HepG2 (cell line): Measurements from ENCODE around the gene EIF2AK2. TPM values are rescaled to one million over a fixed set of nuclear protein-coding genes. Genes with fewer than 3 reads are reported as not detected.

Experiments
- ATAC-seq: fragments of 200-7000 bp; cut with Tn5 transposase; 3 replicates; pipeline ENCODE4 v1.9.1; 2020; ENCODE audit warnings: mild to moderate bottlenecking, moderate library complexity
- BruUV-seq: library from RNA; stranded (reverse); fragments of 400-500 nt; replicated peaks from 2 replicates; lab custom pipeline; 2021; lab: Mats Ljungman, UMichigan
- CTCF ChIA-PET: fragments of 300-600 bp; formaldehyde crosslinking; extraction: SDS; loops from one replicate; lab custom pipeline; 2021; ENCODE audit warnings: low total read pairs, inconsistent platforms, low intra/inter-chr PET ratio; lab: Yijun Ruan, JAX
- POLR2A ChIA-PET: fragments of 350-600 bp; sonication (Branson Sonifier 250); formaldehyde crosslinking; loops from one replicate; lab custom pipeline; 2020; ENCODE audit warnings: antibody characterized with exemption, inconsistent platforms; lab: Yijun Ruan, JAX
- DNase-seq: peaks from one replicate; pipeline ENCODE4 v3.0.0-alpha.2; 2015; ENCODE audit warnings: low spot score
- FAIRE-seq: peaks from 3 replicates; lab custom pipeline; 2011; peaks lifted over from hg19 to GRCh38; lab: Jason Lieb, UNC
- H2AFZ ChIP-seq: one replicate; pipeline ENCODE4 v1.6.1; 2011; ENCODE audit warnings: low read length, inconsistent platforms
- H3K27ac ChIP-seq: fragments of 300-600 bp; 3 replicates; pipeline ENCODE4 v1.8.0; 2011; ENCODE audit warnings: mixed run types, mild to moderate bottlenecking, mixed read lengths, low read length, inconsistent platforms; ENCODE audit not compliant: insufficient read depth; ENCODE audit errors: extremely low read length
- H3K27me3 ChIP-seq, 2 experiments: fragments of 200-600 bp in 1 of 2; 2 replicates in 1 of 2; 3 replicates in 1 of 2; pipeline versions ENCODE4 v1.6.0 to v1.8.0; 2011; ENCODE audit warnings: low read length in 2 of 2, mild to moderate bottlenecking in 2 of 2, moderate library complexity in 2 of 2, inconsistent platforms in 1 of 2; ENCODE audit not compliant: insufficient read depth in 2 of 2, control insufficient read depth in 1 of 2
- H3K36me3 ChIP-seq, 2 experiments: fragments of 200-600 bp in 1 of 2; replicated peaks in 1 of 2; 2 replicates in 1 of 2; 3 replicates in 1 of 2; pipeline versions ENCODE4 v1.5.1 to v1.8.0; 2011; ENCODE audit warnings: low read length in 2 of 2, inconsistent platforms in 1 of 2; ENCODE audit not compliant: insufficient read depth in 2 of 2, control insufficient read depth in 1 of 2
- H3K4me1 ChIP-seq: 2 replicates; pipeline ENCODE4 v1.5.1; 2012; ENCODE audit warnings: low read length, inconsistent platforms; ENCODE audit not compliant: insufficient read depth
- H3K4me2 ChIP-seq: 2 replicates; pipeline ENCODE4 v1.6.0; 2011; ENCODE audit warnings: low read depth, low read length, inconsistent platforms
- H3K4me3 ChIP-seq, 3 experiments: fragments of 200-600 bp in 1 of 3; sonication (generic), shearing (Covaris generic) in 1 of 3; replicated peaks in 1 of 3; 2 replicates each; pipeline ENCODE4 v1.5.1; 2011 to 2016; ENCODE audit warnings: low read length in 3 of 3, inconsistent platforms in 2 of 3, low read depth in 2 of 3, mild to moderate bottlenecking in 2 of 3, control low read depth in 1 of 3, mixed read lengths in 1 of 3; ENCODE audit not compliant: insufficient read depth in 1 of 3
- H3K79me2 ChIP-seq: one replicate; pipeline ENCODE4 v1.6.1; 2011; ENCODE audit warnings: low read length, inconsistent platforms; ENCODE audit not compliant: insufficient read depth
- H3K9ac ChIP-seq: 2 replicates; pipeline ENCODE4 v1.6.0; 2011; ENCODE audit warnings: mild to moderate bottlenecking, low read depth, low read length, inconsistent platforms; ENCODE audit not compliant: insufficient read depth
- H3K9me3 ChIP-seq: 2 replicates; pipeline ENCODE4 v1.5.1; 2012; ENCODE audit warnings: mild to moderate bottlenecking, low read length
- H4K20me1 ChIP-seq: 2 replicates; pipeline ENCODE4 v1.6.0; 2011; ENCODE audit warnings: inconsistent platforms, mild to moderate bottlenecking, low read length, moderate library complexity; ENCODE audit not compliant: insufficient read depth
- FOSL2 ChIP-seq: sonication (generic); formaldehyde crosslinking; IDR thresholded peaks from 2 replicates; pipeline ENCODE4 v1.4.0; 2020; ENCODE audit warnings: missing genetic modification reagents
- HNF4A ChIP-seq: sonication (generic); formaldehyde crosslinking; IDR thresholded peaks from 2 replicates; pipeline ENCODE4 v1.4.0; 2020; ENCODE audit warnings: missing genetic modification reagents
- HNF4G ChIP-seq, 2 experiments: sonication (generic) in 1 of 2; formaldehyde crosslinking in 1 of 2; IDR thresholded peaks; 2 replicates each; pipeline versions ENCODE4 v1.4.0 to v1.6.1; 2011 to 2020; ENCODE audit warnings: borderline replicate concordance in 2 of 2, low read depth in 2 of 2, mild to moderate bottlenecking in 2 of 2, low read length in 1 of 2, missing genetic modification reagents in 1 of 2, moderate library complexity in 1 of 2
- HOMEZ ChIP-seq: IDR thresholded peaks from 2 replicates; pipeline ENCODE4 v1.6.1; 2016; ENCODE audit warnings: low read depth
- HOXA3 ChIP-seq: sonication (generic); formaldehyde crosslinking; IDR thresholded peaks from 2 replicates; pipeline ENCODE4 v1.5.0; 2020; ENCODE audit warnings: missing genetic modification reagents
- IRF2 ChIP-seq: IDR thresholded peaks from 2 replicates; pipeline ENCODE4 v1.6.1; 2018; ENCODE audit warnings: missing genetic modification reagents, missing compliant biosample characterization
- MAFF ChIP-seq: IDR thresholded peaks from 2 replicates; pipeline ENCODE4 v1.6.1; 2011; ENCODE audit warnings: low read depth, low read length, improper control_type of control experiment
- MAFK ChIP-seq, 2 experiments: IDR thresholded peaks in 1 of 2; conservative IDR thresholded peaks in 1 of 2; 2 replicates each; pipeline ENCODE4 v1.6.1; 2011; ENCODE audit warnings: improper control_type of control experiment in 2 of 2, low read length in 2 of 2
- NFE2 ChIP-seq: sonication (generic); formaldehyde crosslinking; IDR thresholded peaks from 2 replicates; pipeline ENCODE4 v1.4.0; 2020; ENCODE audit warnings: missing genetic modification reagents
- NFE2L2 ChIP-seq: fragments of 150-350 bp; IDR thresholded peaks from 2 replicates; pipeline ENCODE4 v1.6.1; 2014; ENCODE audit warnings: low read length
- NPAS2 ChIP-seq: sonication (generic); formaldehyde crosslinking; IDR thresholded peaks from 2 replicates; pipeline ENCODE4 v1.8.0; 2022; ENCODE audit warnings: mild to moderate bottlenecking, missing genetic modification reagents, borderline replicate concordance
- PHB2 ChIP-seq: fragments of 450-650 bp; IDR thresholded peaks from 2 replicates; pipeline ENCODE4 v1.6.1; 2018; ENCODE audit not compliant: partially characterized antibody
- SAP130 ChIP-seq: IDR thresholded peaks from 2 replicates; pipeline ENCODE4 v1.6.1; 2016; ENCODE audit warnings: low read depth
- SP4 ChIP-seq: sonication (generic); formaldehyde crosslinking; IDR thresholded peaks from 2 replicates; pipeline ENCODE4 v1.8.1; 2023; ENCODE audit warnings: mild to moderate bottlenecking, missing genetic modification reagents
- ZBTB33 ChIP-seq: sonication (generic); formaldehyde crosslinking; IDR thresholded peaks from 2 replicates; pipeline ENCODE4 v1.4.0; 2020; ENCODE audit warnings: missing genetic modification reagents
- ZNF644 ChIP-seq: IDR thresholded peaks from 2 replicates; pipeline ENCODE4 v1.6.1; 2016; ENCODE audit warnings: low read depth
- ZNF776 ChIP-seq: sonication (generic); formaldehyde crosslinking; IDR thresholded peaks from 2 replicates; pipeline ENCODE4 v1.4.0; 2020; ENCODE audit warnings: mild to moderate bottlenecking, missing genetic modification reagents
- ZNF782 ChIP-seq: sonication (generic); formaldehyde crosslinking; IDR thresholded peaks from 2 replicates; pipeline ENCODE4 v1.4.0; 2020; ENCODE audit warnings: missing genetic modification reagents, mild to moderate bottlenecking, borderline replicate concordance
- ZNF784 ChIP-seq: sonication (generic); formaldehyde crosslinking; IDR thresholded peaks from 2 replicates; pipeline ENCODE4 v1.5.1; 2020; ENCODE audit warnings: missing genetic modification reagents, mild to moderate bottlenecking, borderline replicate concordance
- WGBS: methylation state at CpG from one replicate; pipeline ENCODE4 v1.1.6; 2017; ENCODE audit warnings: low lambda C conversion rate; 5-methylcytosine and 5-hydroxymethylcytosine counted together
- in situ Hi-C: cut with HindIII; loops from 2 replicates; pipeline ENCODE4 v1.10.0; 2017; ENCODE audit warnings: low pct_unique_long_range_greater_than_20kb; ENCODE audit not compliant: extremely low pct_ligation_motif_present
- intact Hi-C: fragments of 100-400 bp; cut with micrococcal nuclease; formaldehyde crosslinking; loops from one replicate; pipeline ENCODE4 v1.10.0; 2022; ENCODE audit not compliant: unreplicated experiment
- polyA plus RNA-seq, 8 experiments: library from polyadenylated mRNA; depleted of rRNA in 3 of 8; stranded (reverse) in 7 of 8; unstranded in 1 of 8; fragments of >200 nt; fragmentation: Illumina TruSeq in 4 of 8; extraction: Trizol in 4 of 8; gene quantifications; 2 replicates each; pipeline versions ENCODE4 v1.2.1 to v1.2.3, GENCODE V29; 2011 to 2016; ENCODE audit warnings: low read depth in 4 of 8, missing spikeins in 1 of 8, mixed read lengths in 1 of 8; ENCODE audit not compliant: insufficient read depth in 1 of 8
- total RNA-seq, 5 experiments: library from RNA; depleted of rRNA; stranded (reverse); fragments of >200 nt; fragmentation: Illumina TruSeq; extraction: Trizol; gene quantifications; 2 replicates each; pipeline ENCODE4 v1.2.3, GENCODE V29; 2016; ENCODE audit warnings: low read depth in 1 of 5

The EIF2AK2 gene
- total and polyA plus RNA-seq, 2 of the 13 experiments (the other 11 are each of a cell fraction or from before 2014, with no cell fraction given) = 10.2 to 26.1 TPM

- Histone ChIP-seq H3K27ac (peak overlapping the region; percentile 47), H2AFZ (no peak overlapping the region), H3K36me3 (peaks cover 14 to 50% of the 10 kb centered on the region in 2 experiments), H3K9ac (no peak overlapping the region), H3K27me3 (no peaks in the 10 kb centered on the region), H3K4me1 (peaks cover 6% of the 10 kb centered on the region; the same call in 1 of the 2 replicates), H4K20me1 (no peaks in the 10 kb centered on the region), H3K9me3 (no peaks in the 10 kb centered on the region), H3K4me2 (no peak overlapping the region), H3K79me2 (no peaks in the 10 kb centered on the region), H3K4me3 (no peak overlapping the region)
- CTCF ChIA-PET = no interaction called here
- ATAC-seq (peak; percentile 87), DNase-seq (peak; percentile 69), FAIRE-seq (peak; percentile 37)
- peak; percentile 28; the same call in 1 of the 2 replicates for TF ChIP-seq MAFF
- 0 out of 2 replicates have a peak, but pooled peaks have one; percentile 20 for TF ChIP-seq ZNF784 (CRISPR knock-in tag)
- no peak for TF ChIP-seq ZNF776 (CRISPR knock-in tag)
- 0 out of 2 replicates have a peak, but pooled peaks have one; percentile 30 for TF ChIP-seq ZNF644 (CRISPR knock-in tag)
- peak; percentile 46; the same call in 1 of the 2 replicates for TF ChIP-seq FOSL2
- 0 out of 2 replicates have a peak, but pooled peaks have one; percentile 13 for TF ChIP-seq HNF4G (IDR thresholded peaks at IDR 0.05; ENCODE audit: borderline replicate concordance, low read depth, low read length)
- no peak for TF ChIP-seq HNF4G (CRISPR knock-in tag; IDR thresholded peaks at IDR 0.05; ENCODE audit: borderline replicate concordance, low read depth)
- TF ChIP-seq SP4 (CRISPR knock-in tag) = no peak
- TF ChIP-seq NFE2L2 = peak; percentile 93
- TF ChIP-seq HOXA3 (CRISPR knock-in tag) = peak; percentile 23; the same call in 1 of the 2 replicates
- no peak for TF ChIP-seq NPAS2 (CRISPR knock-in tag)
- peak; percentile 41; the same call in 1 of the 2 replicates for TF ChIP-seq HOMEZ (CRISPR knock-in tag)
- 0 out of 2 replicates have a peak, but pooled peaks have one; percentile 22 for TF ChIP-seq SAP130 (CRISPR knock-in tag)
- peak; percentile 93 for TF ChIP-seq ZBTB33 (CRISPR knock-in tag)
- TF ChIP-seq IRF2 (CRISPR knock-in tag) = no peak
- no peak for TF ChIP-seq ZNF782 (CRISPR knock-in tag)
- no peak for TF ChIP-seq PHB2
- TF ChIP-seq MAFK (conservative IDR thresholded peaks at IDR 0.05 in 1 of 2, IDR thresholded peaks at IDR 0.05 in 1 of 2; ENCODE audit: low read length in 2 of 2) = peak; percentile 28 to 45; a peak in 1 of 4 replicates
- TF ChIP-seq HNF4A (CRISPR knock-in tag) = peak; percentile 40
- TF ChIP-seq NFE2 (CRISPR knock-in tag) = peak; percentile 75; the same call in 1 of the 2 replicates
- 93% methylated on average over 5 of the region's 5 CpGs for WGBS
- BruUV-seq = no TSS peak
- POLR2A ChIA-PET = no interaction called here
- in situ Hi-C loops = no loop called here
- intact Hi-C loops = no loop called here
These were observed 37.6 kb downstream of the EIF2AK2 start for GRCh38 chr2:37119157-37119556.
